Measurements from ENCODE around the gene SCART1. TPM values are rescaled to one million over a fixed set of nuclear protein-coding genes. Genes with fewer than 3 reads are reported as not detected.
"Not testable (repeated sequence)": the region's sequence is repeated elsewhere in the genome, so short reads cannot be mapped to it uniquely, and the experiment has no call there.

The SCART1 gene
- total and polyA plus RNA-seq, 2 of the 4 experiments (the other 2 are of a cell fraction) = 0.54 to 2.1 TPM

DNA sequence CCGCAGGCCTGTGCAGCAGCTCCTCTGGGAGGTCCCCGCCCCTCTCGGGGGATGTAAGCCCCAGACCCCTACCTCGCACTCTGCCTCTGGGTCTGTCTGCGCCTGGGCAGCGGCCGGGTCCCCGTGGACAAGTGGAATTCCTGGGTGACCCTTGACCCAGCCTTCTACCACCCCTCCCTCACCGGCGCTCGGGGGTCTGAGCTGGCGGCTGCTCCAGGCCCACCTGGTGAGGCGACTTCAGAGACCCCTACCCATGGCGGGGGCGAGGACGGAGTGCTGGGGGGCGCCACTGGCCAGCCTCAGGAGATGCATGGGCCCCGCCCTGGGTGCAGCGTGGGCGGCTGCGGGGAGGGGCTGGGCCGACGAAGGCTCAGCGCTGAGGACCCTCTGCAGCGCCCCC is 21.0 kb upstream of the SCART1 start:
- H4K91ac ChIP-seq (ENCODE audit: insufficient read depth, low read depth, low read length); H2BK20ac ChIP-seq (ENCODE audit: low read depth, low read length); H3K9ac ChIP-seq (ENCODE audit: low read depth, low read length); BruUV-seq (replicated peaks); H3K4me1 ChIP-seq (ENCODE audit: control insufficient read depth, insufficient read depth, low read length); H3K36me3 ChIP-seq (ENCODE audit: control insufficient read depth, insufficient read depth, low read length); H3K79me1 ChIP-seq (ENCODE audit: low read depth in 1 of 2, low read length in 2 of 2); H3K18ac ChIP-seq (ENCODE audit: low read depth, low read length); dilution Hi-C loops (cut with HindIII; ENCODE audit: low sequenced_read_pairs, unreplicated experiment); H2AFZ ChIP-seq (replicated peaks; ENCODE audit: low read length, poor library complexity); H3K4ac ChIP-seq (ENCODE audit: low read depth, low read length); intact Hi-C loops (cut with micrococcal nuclease); H4K8ac ChIP-seq (ENCODE audit: low read depth in 2 of 2, low read length in 2 of 2); H3K4me2 ChIP-seq (ENCODE audit: low read depth, low read length); H4K5ac ChIP-seq (ENCODE audit: low read depth, low read length); H3K56ac ChIP-seq (ENCODE audit: extremely low read depth, insufficient read depth, low read length); H3K9me1 ChIP-seq (ENCODE audit: insufficient read depth, low read length); H2AK9ac ChIP-seq (replicated peaks; ENCODE audit: low read depth, low read length, poor library complexity); H2BK5ac ChIP-seq (ENCODE audit: low read depth, low read length, poor library complexity, severe bottlenecking); POLR2A ChIA-PET (ENCODE audit: unreplicated experiment); in situ Hi-C loops (cut with MboI; ENCODE audit: low sequenced_read_pairs); H2AK5ac ChIP-seq (ENCODE audit: low read depth, low read length); H2BK15ac ChIP-seq (ENCODE audit: low read depth, low read length); H3K9me3 ChIP-seq (ENCODE audit: control insufficient read depth, insufficient read depth, low read length); H3K27ac ChIP-seq (ENCODE audit: insufficient read depth, low read length); H3K23ac ChIP-seq (ENCODE audit: low read depth, low read length); DNase-seq; CTCF ChIA-PET; ATAC-seq (ENCODE audit: low read depth); H3K4me3 ChIP-seq (ENCODE audit: insufficient read depth, low read depth, low read length); H3K27me3 ChIP-seq (ENCODE audit: control insufficient read depth, insufficient read depth, low read length); H4K20me1 ChIP-seq (ENCODE audit: insufficient read depth, low read length); H3K14ac ChIP-seq (replicated peaks; ENCODE audit: low read depth, low read length); H2BK120ac ChIP-seq (ENCODE audit: low read depth, low read length): not testable (repeated sequence)
- WGBS, 2 experiments (ENCODE audit: extremely low coverage in 2 of 2, insufficient read length in 1 of 2) = no CpG with 5 or more reads among the region's 25 CpGs
